ENCODE data around the gene ZBTB6.
A peak's percentile ranks its signal among the peaks of the same experiment; 100 is the strongest.

Gene ZBTB6

GRCh38 chr9:122912964-122913673 lies at the start of gene ZBTB6:
Gene ZBTB6 (minus strand): TSS chr9:122913323. CDS start chr9:122912072, 1,251 bp downstream.
- no peaks in the 10 kb centered on the region for H3K9me3 ChIP-seq (ENCODE audit: low read depth, low read length)
- TF ChIP-seq POLR2AphosphoS5 (IDR thresholded peaks at IDR 0.05; ENCODE audit: borderline replicate concordance, low read depth, low read length) (peak; percentile 77), EZH2 (IDR thresholded peaks at IDR 0.05) (no peak), FOXP2 (optimal IDR thresholded peaks at IDR 0.05; ENCODE audit: control extremely low read depth, extremely low read length, insufficient read depth) (no peak)
- peaks cover 19% of the 10 kb centered on the region for H3K36me3 ChIP-seq (ENCODE audit: insufficient read depth, low read length)
- H3K4me3 ChIP-seq, result peak within 1 kb of the TSS; percentile 99
- H3K9ac ChIP-seq (ENCODE audit: insufficient read length), result peak within 1 kb of the TSS; percentile 96
- peak; percentile 51 for DNase-seq (ENCODE audit: low read depth, low spot score)
- H3K27ac ChIP-seq, result peak within 1 kb of the TSS; percentile 75

DNA sequence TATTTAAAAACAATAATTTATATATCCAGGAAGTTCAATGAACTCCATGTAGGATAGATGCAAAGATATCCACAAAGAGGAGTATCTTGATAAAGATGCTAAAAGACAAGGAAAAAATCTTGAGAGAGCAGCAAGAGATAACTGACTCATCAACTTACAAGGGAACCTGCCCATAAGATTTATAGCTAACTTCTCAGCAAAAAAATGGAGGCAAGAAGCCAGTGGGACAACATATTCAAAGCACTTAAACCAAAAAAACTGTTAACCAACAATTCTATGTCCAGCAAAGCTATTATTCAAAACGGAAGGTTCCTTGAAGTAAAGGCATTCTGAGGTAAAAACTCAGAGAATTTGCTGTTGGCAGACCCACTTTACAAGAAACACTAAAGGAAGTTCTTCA lies 48.0 kb upstream of the ZBTB6 start:
- TF ChIP-seq POLR2AphosphoS5 (IDR thresholded peaks at IDR 0.05; ENCODE audit: borderline replicate concordance, low read depth, low read length) (no peak), FOXP2 (optimal IDR thresholded peaks at IDR 0.05; ENCODE audit: control extremely low read depth, extremely low read length, insufficient read depth) (no peak), EZH2 (IDR thresholded peaks at IDR 0.05) (no peak)
- H3K27ac ChIP-seq, result no peak overlapping the region
- H3K9me3 ChIP-seq (ENCODE audit: low read depth, low read length), result no peaks in the 10 kb centered on the region
- H3K36me3 ChIP-seq (ENCODE audit: insufficient read depth, low read length), result peaks cover 84% of the 10 kb centered on the region
- H3K4me3 ChIP-seq, result no peak overlapping the region
- no peak overlapping the region for H3K9ac ChIP-seq (ENCODE audit: insufficient read length)
- DNase-seq (ENCODE audit: low read depth, low spot score), result no peak

- no peak overlapping the region for H3K9ac ChIP-seq (ENCODE audit: insufficient read length)
- no peak overlapping the region for H3K27ac ChIP-seq
- no peak overlapping the region for H3K4me3 ChIP-seq
- no peak for DNase-seq (ENCODE audit: low read depth, low spot score)
- no peaks in the 10 kb centered on the region for H3K9me3 ChIP-seq (ENCODE audit: low read depth, low read length)
- TF ChIP-seq EZH2 (IDR thresholded peaks at IDR 0.05), result no peak
- no peak for TF ChIP-seq FOXP2 (optimal IDR thresholded peaks at IDR 0.05; ENCODE audit: control extremely low read depth, extremely low read length, insufficient read depth)
- no peak for TF ChIP-seq POLR2AphosphoS5 (IDR thresholded peaks at IDR 0.05; ENCODE audit: borderline replicate concordance, low read depth, low read length)
- H3K36me3 ChIP-seq (ENCODE audit: insufficient read depth, low read length), result peaks cover 57% of the 10 kb centered on the region
These were observed 42.8 kb upstream of the ZBTB6 start for GRCh38 chr9:122955961-122956360.

DNA sequence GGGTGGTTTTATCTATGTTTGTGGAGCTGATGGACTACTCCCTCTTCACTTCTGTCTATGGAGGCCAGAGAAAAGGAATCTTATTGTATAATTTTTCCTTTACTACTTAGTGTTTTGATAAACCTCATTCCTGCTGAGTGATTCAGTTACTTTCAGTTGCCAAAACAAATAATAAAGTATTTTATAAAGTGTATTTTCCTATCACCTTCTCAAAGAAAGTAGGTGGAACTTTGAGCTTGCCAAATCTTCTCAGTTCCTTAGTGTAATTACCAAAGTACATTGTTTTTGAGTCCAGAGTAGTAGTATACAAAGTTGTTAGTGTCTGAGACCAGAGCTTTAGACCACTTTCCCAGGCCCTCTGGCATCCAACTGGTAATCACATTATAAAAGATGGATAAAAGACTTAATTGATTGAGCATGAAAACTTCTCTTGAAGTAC lies 41.1 kb upstream of the ZBTB6 start:
- Histone ChIP-seq H3K36me3 (ENCODE audit: insufficient read depth, low read length) (peaks cover 44% of the 10 kb centered on the region), H3K4me3 (no peak overlapping the region), H3K9ac (ENCODE audit: insufficient read length) (no peak overlapping the region), H3K9me3 (ENCODE audit: low read depth, low read length) (no peaks in the 10 kb centered on the region), H3K27ac (no peak overlapping the region)
- TF ChIP-seq POLR2AphosphoS5 (IDR thresholded peaks at IDR 0.05; ENCODE audit: borderline replicate concordance, low read depth, low read length) (no peak), EZH2 (IDR thresholded peaks at IDR 0.05) (no peak), FOXP2 (optimal IDR thresholded peaks at IDR 0.05; ENCODE audit: control extremely low read depth, extremely low read length, insufficient read depth) (no peak)
- no peak for DNase-seq (ENCODE audit: low read depth, low spot score)

DNA sequence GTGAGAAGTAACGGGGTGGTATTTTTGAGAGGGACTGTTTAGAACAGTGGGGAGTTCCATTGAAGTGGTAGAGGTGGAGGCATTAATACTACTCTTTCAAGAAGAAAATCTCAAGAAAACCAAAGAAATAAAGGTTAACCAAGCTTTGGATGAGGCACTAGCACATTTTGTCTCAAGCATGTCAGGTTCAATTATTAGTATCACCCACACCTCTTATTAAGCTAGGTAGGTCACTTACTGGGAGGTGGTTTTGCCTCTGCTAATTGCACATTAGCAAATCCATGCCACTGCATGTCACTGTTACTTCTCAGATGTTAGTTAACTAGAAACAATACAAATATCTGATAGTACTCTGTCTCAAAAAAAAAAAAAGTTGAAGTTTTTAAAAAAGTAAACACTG lies 37.9 kb upstream of the ZBTB6 start:
- Histone ChIP-seq H3K9ac (ENCODE audit: insufficient read length) (no peak overlapping the region), H3K9me3 (ENCODE audit: low read depth, low read length) (no peaks in the 10 kb centered on the region), H3K27ac (0 out of 2 replicates have a peak overlapping the region, but pooled peaks have one; percentile 4), H3K36me3 (ENCODE audit: insufficient read depth, low read length) (peaks cover 30% of the 10 kb centered on the region), H3K4me3 (no peak overlapping the region)
- no peak for DNase-seq (ENCODE audit: low read depth, low spot score)
- TF ChIP-seq FOXP2 (optimal IDR thresholded peaks at IDR 0.05; ENCODE audit: control extremely low read depth, extremely low read length, insufficient read depth), result no peak
- TF ChIP-seq EZH2 (IDR thresholded peaks at IDR 0.05), result no peak
- no peak for TF ChIP-seq POLR2AphosphoS5 (IDR thresholded peaks at IDR 0.05; ENCODE audit: borderline replicate concordance, low read depth, low read length)

DNA sequence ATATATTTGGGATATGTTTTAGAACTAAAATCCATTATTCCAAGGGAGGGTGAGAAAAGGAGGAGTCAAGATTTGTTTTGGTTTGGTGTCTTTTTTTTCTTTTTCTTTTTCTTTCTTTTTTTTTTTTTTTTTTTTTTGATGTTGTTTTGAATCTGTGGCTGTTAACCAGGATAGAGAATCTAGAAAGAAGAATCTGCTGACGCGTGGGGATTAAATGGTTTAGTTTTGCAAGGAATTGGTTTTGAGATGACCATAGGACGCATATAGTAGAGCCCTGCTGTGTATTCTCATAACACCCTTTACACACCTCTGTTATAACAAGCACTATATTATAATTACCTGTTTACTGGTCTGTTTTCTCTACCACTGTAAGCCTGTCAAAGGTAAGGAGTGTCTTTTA lies 37.1 kb upstream of the ZBTB6 start:
- peaks cover 22% of the 10 kb centered on the region; the same call in 1 of the 2 replicates for H3K36me3 ChIP-seq (ENCODE audit: insufficient read depth, low read length)
- H3K27ac ChIP-seq, result peak overlapping the region; percentile 39; the same call in 1 of the 2 replicates
- no peak overlapping the region for H3K9ac ChIP-seq (ENCODE audit: insufficient read length)
- DNase-seq (ENCODE audit: low read depth, low spot score), result no peak
- TF ChIP-seq EZH2 (IDR thresholded peaks at IDR 0.05), result no peak
- H3K4me3 ChIP-seq, result no peak overlapping the region
- H3K9me3 ChIP-seq (ENCODE audit: low read depth, low read length), result no peaks in the 10 kb centered on the region

GRCh38 chr9:122949696-122950095 lies 36.6 kb upstream of the ZBTB6 start:
- Histone ChIP-seq H3K9ac (ENCODE audit: insufficient read length) (no peak overlapping the region), H3K4me3 (no peak overlapping the region), H3K9me3 (ENCODE audit: low read depth, low read length) (no peaks in the 10 kb centered on the region), H3K36me3 (ENCODE audit: insufficient read depth, low read length) (peaks cover 22% of the 10 kb centered on the region; the same call in 1 of the 2 replicates), H3K27ac (peak overlapping the region; percentile 39; the same call in 1 of the 2 replicates)
- DNase-seq (ENCODE audit: low read depth, low spot score), result no peak
- TF ChIP-seq FOXP2 (optimal IDR thresholded peaks at IDR 0.05; ENCODE audit: control extremely low read depth, extremely low read length, insufficient read depth) (no peak), POLR2AphosphoS5 (IDR thresholded peaks at IDR 0.05; ENCODE audit: borderline replicate concordance, low read depth, low read length) (no peak), EZH2 (IDR thresholded peaks at IDR 0.05) (no peak)

- H3K9me3 ChIP-seq (ENCODE audit: low read depth, low read length), result no peaks in the 10 kb centered on the region
- TF ChIP-seq POLR2AphosphoS5 (IDR thresholded peaks at IDR 0.05; ENCODE audit: borderline replicate concordance, low read depth, low read length), result no peak
- TF ChIP-seq FOXP2 (optimal IDR thresholded peaks at IDR 0.05; ENCODE audit: control extremely low read depth, extremely low read length, insufficient read depth), result no peak
- no peak for TF ChIP-seq EZH2 (IDR thresholded peaks at IDR 0.05)
- no peak overlapping the region for H3K27ac ChIP-seq
- H3K9ac ChIP-seq (ENCODE audit: insufficient read length), result no peak overlapping the region
- H3K4me3 ChIP-seq, result no peak overlapping the region
- DNase-seq (ENCODE audit: low read depth, low spot score), result no peak
- H3K36me3 ChIP-seq (ENCODE audit: insufficient read depth, low read length), result peaks cover 28% of the 10 kb centered on the region
These were observed 35.2 kb upstream of the ZBTB6 start for GRCh38 chr9:122948313-122948712.

All from SK-N-MC (cell line).